K562 (cell line): ENCODE measurements around the gene GSTO2.

Experiments
- ATF1 ChIP-seq, 2 experiments: fragments of 450-650 bp in 1 of 2; IDR thresholded peaks; 2 replicates each; pipeline ENCODE4 v1.6.1; 2016; ENCODE audit warnings: missing compliant biosample characterization in 1 of 2, missing genetic modification characterization in 1 of 2
- CHD1 ChIP-seq: fragments of 200-600 bp; sonication (generic); IDR thresholded peaks from one replicate; pipeline ENCODE4 v1.6.1; 2012; ENCODE audit warnings: mild to moderate bottlenecking, moderate library complexity, low read length, inconsistent platforms
- ELF1 ChIP-seq: fragments of 200-800 bp; sonication (Bioruptor generic); IDR thresholded peaks from 2 replicates; pipeline ENCODE4 v1.6.1; 2016; ENCODE audit warnings: missing genetic modification characterization, missing compliant biosample characterization
- GATAD2A ChIP-seq: fragments of 450-650 bp; IDR thresholded peaks from 2 replicates; pipeline ENCODE4 v1.6.1; 2017
- HDAC8 ChIP-seq: fragments of 450-650 bp; IDR thresholded peaks from 2 replicates; pipeline ENCODE4 v1.6.1; 2016; ENCODE audit warnings: mild to moderate bottlenecking, missing genetic modification characterization, moderate library complexity, missing compliant biosample characterization
- PHF20 ChIP-seq: fragments of 450-650 bp; IDR thresholded peaks from 2 replicates; pipeline ENCODE4 v1.6.1; 2018; ENCODE audit not compliant: partially characterized antibody
- POLR2A ChIP-seq: fragments of 450-650 bp; conservative IDR thresholded peaks from 2 replicates; pipeline ENCODE4 v1.6.1; 2016
- SPI1 ChIP-seq: IDR thresholded peaks from 2 replicates; pipeline ENCODE4 v1.6.1; 2011; ENCODE audit warnings: low read depth, low read length, control low read depth, borderline replicate concordance
- XRCC5 ChIP-seq: fragments of 200-400 bp; formaldehyde crosslinking; IDR thresholded peaks from 2 replicates; pipeline ENCODE4 v1.6.1; 2017; ENCODE audit warnings: low read depth, mild to moderate bottlenecking, low read length
- ZC3H4 ChIP-seq: sonication (generic); formaldehyde crosslinking; IDR thresholded peaks from 2 replicates; pipeline ENCODE4 v1.9.0; 2021; ENCODE audit warnings: missing genetic modification reagents, borderline replicate concordance
- ZNF316 ChIP-seq: fragments of 450-650 bp; IDR thresholded peaks from 2 replicates; pipeline ENCODE4 v1.6.1; 2016

GRCh38 chr10:104307576-104308438 is 38.8 kb downstream of the GSTO2 start:
- TF ChIP-seq PHF20, result no peak
- TF ChIP-seq ZC3H4, result no peak
- no peak for TF ChIP-seq ZNF316
- TF ChIP-seq SPI1, result no peak
- TF ChIP-seq GATAD2A, result no peak
- TF ChIP-seq POLR2A, result peak; percentile 50
- TF ChIP-seq ELF1, result no peak
- TF ChIP-seq ATF1 (CRISPR knock-in tag; IDR thresholded peaks at IDR 0.05), result no peak
- TF ChIP-seq ATF1 (tag; IDR thresholded peaks at IDR 0.05), result no peak
- no peak for TF ChIP-seq CHD1
- TF ChIP-seq XRCC5, result no peak
- TF ChIP-seq HDAC8, result no peak
